Stimulated activated CD4-positive, alpha-beta T cell treated with anti-CD3 and anti-CD28 coated beads, Interleukin-12 subunit alpha, Interleukin-12 subunit beta, amount 100 ng/mL, for 48 hours (primary cell): Measurements from ENCODE around the gene KRTAP23-1.

Experiments
- DNase-seq, 3 donors: peaks; one replicate each; pipeline ENCODE4 v3.0.0-alpha.2; 2020; ENCODE audit warnings: low read depth in 2 of 3, low spot score in 1 of 3

Gene KRTAP23-1

DNA sequence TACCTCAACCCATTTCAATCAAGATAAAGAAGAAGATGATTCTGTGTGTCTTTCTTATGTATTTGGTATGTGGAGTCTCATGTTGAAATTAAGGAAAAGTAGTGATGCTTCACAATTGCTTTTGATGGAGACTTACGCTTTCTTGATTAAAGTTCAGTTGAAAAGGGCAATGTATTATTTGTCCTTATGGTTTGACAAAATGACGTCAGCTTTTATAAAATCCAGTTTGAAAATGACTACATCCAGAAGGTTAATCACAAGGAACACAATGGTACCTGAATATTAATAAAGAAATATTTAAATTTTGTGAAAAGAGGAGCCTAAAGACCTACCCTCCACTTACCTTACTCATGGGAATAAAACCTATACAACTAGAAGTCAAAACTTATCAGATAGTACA lies 32.7 kb downstream of the KRTAP23-1 start:
- no peak for DNase-seq

DNA sequence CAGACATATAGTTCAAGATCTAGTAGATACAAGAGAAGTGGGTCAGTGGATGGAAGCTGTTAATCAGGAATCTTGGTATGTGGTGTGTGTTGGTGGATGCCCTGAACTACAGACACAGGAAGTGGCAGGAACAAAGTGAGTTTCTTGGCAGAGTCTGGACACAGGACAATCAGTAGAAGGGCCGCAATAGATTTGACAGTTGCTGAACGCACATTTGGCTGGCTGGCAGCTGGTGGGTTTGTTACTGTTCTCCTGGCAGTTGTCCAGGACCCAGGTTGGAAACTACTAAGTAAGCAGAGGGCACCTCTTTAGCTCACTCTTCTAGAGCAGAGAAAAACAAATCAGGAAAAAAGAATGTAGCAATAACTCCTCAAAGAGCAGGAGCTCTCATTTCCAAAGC lies 41.5 kb downstream of the KRTAP23-1 start:
- DNase-seq, result no peak

DNA sequence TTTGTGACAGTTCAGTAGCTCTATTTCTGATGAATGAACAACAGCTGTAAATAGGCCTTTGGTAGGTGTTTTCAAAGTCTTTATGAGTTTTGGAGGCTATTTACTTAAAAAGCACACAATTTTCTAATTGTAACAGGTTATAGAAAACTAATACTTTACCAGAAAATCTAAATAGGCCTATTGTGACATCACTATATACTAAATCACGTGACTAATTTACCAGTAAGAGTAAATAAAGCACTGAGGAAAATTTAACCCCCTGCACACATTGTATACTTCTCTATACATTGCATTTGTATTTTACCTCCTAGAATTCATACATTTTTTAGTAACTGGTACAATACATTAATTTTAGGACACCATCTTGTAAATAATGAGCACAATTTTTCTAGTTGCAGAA lies 43.3 kb downstream of the KRTAP23-1 start:
- no peak for DNase-seq
